ENCODE data around the gene SLC34A1. TPM values are rescaled to one million over a fixed set of nuclear protein-coding genes. Genes with fewer than 3 reads are reported as not detected.

SLC34A1 gene
- total and polyA plus RNA-seq, 2 donors (not counting 1 experiment from before 2014, with no cell fraction given): 0.06 TPM; not detected in 1

DNA sequence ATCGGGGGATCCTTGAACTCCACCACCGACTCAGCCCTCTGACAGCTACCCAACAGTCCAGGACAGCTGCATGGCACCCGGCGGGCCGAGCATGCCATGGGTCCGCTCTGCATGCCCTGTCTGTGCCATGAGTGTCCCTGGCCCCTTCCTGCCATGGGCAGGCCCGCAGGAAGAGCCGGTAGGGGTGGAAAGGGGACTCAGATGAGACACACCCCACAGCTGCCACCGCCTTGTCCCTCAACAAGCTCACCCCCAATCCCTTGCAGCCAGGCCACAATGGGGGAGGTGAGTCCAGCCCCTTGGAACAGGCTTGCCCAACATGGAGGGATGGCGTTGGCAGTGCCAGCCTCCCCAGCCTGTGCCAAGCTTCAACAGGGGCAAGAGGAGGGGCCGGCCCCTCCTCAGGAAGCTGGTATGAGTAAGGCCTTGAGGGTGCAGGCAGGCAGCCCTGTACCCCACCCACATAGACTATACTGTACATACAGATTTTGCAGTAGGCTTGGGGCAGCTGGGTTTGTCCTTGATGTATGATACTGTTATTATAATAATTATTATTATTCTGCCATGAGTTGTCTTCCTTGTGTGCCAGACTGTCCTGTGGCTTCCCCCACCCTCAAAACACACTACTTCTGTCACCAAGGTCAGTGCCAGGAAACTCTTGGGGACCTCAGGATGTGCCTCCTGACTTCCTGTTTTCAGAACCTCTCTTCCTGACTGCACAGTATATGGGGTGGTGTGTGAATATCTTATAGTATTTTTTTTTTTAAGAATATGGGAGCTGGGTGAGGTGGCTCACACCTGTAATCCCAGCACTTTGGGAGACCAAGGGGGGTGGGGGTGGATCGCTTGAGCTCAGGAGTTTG lies 12.0 kb upstream of the SLC34A1 start:
- Histone ChIP-seq H3K4me1 (ENCODE audit: control insufficient read depth in 2 of 2, insufficient read depth in 2 of 2, low read length in 2 of 2) (peaks cover 35 to 38% of the 10 kb centered on the region in 2 donors), H3K79me2 (ENCODE audit: control insufficient read depth, insufficient read depth, low read length) (no peaks in the 10 kb centered on the region), H3K9me3 (ENCODE audit: control extremely low read depth in 1 of 3, control insufficient read depth in 2 of 3, insufficient read depth in 1 of 3, low read length in 2 of 3) (no peaks in the 10 kb centered on the region), H4K20me1 (ENCODE audit: control insufficient read depth, insufficient read depth, low read length, poor library complexity, severe bottlenecking) (peaks cover 47% of the 10 kb centered on the region), H2AFZ (ENCODE audit: insufficient read depth, low read depth, low read length, poor library complexity, severe bottlenecking) (no peak overlapping the region), H3K27me3 (replicated peaks in 1 of 4; ENCODE audit: control extremely low read depth in 1 of 4, control insufficient read depth in 3 of 4, insufficient read depth in 4 of 4, low read length in 3 of 4) (no peaks in the 10 kb centered on the region), H3K36me3 (replicated peaks in 1 of 2; ENCODE audit: control extremely low read depth in 1 of 2, control insufficient read depth in 1 of 2, extremely low read depth in 1 of 2, insufficient read depth in 2 of 2, low read length in 1 of 2) (peaks cover 0 to 44% of the 10 kb centered on the region in 2 experiments), H3K27ac (ENCODE audit: low read length in 2 of 2) (peak overlapping the region; percentile 18 to 35), H3K4me2 (replicated peaks; ENCODE audit: low read depth, low read length, poor library complexity, severe bottlenecking) (peak overlapping the region; percentile 46), H3K4me3 (ENCODE audit: control extremely low read depth in 1 of 5, extremely low read depth in 1 of 5, insufficient read depth in 1 of 5, low read depth in 2 of 5, low read length in 4 of 5) (no peak overlapping the region), H3K9ac (ENCODE audit: low read length) (no peak overlapping the region)
- no peak for ATAC-seq (ENCODE audit: low read depth)
- POLR2A ChIA-PET: interaction anchor here (0.9 kb wide), 1 partner anchor 20 kb away, joined by 9 read pairs; no protein-coding TSS in a partner anchor
- WGBS (ENCODE audit: insufficient coverage): 98% methylated on average over 6 of the region's 12 CpGs
- Mint-ChIP-seq H3K27me3 (no peaks in the 10 kb centered on the region), H3K9me3 (ENCODE audit: insufficient read depth) (no peaks in the 10 kb centered on the region), H3K4me1 (peaks cover 40% of the 10 kb centered on the region), H3K4me3 (peak overlapping the region; percentile 64), H3K27ac (peak overlapping the region; percentile 81)
- no peak for DNase-seq
- TF ChIP-seq, protein P1, sequence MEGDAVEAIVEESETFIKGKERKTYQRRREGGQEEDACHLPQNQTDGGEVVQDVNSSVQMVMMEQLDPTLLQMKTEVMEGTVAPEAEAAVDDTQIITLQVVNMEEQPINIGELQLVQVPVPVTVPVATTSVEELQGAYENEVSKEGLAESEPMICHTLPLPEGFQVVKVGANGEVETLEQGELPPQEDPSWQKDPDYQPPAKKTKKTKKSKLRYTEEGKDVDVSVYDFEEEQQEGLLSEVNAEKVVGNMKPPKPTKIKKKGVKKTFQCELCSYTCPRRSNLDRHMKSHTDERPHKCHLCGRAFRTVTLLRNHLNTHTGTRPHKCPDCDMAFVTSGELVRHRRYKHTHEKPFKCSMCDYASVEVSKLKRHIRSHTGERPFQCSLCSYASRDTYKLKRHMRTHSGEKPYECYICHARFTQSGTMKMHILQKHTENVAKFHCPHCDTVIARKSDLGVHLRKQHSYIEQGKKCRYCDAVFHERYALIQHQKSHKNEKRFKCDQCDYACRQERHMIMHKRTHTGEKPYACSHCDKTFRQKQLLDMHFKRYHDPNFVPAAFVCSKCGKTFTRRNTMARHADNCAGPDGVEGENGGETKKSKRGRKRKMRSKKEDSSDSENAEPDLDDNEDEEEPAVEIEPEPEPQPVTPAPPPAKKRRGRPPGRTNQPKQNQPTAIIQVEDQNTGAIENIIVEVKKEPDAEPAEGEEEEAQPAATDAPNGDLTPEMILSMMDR (IDR thresholded peaks at IDR 0.05): no peak
- no peak for TF ChIP-seq EZH2 (IDR thresholded peaks at IDR 0.05; ENCODE audit: borderline replicate concordance, insufficient read depth, low read depth, low read length, poor library complexity, severe bottlenecking)
- CTCF ChIA-PET: interaction anchor here (0.9 to 5.5 kb wide), 10 partner anchors 10 to 128 kb away, joined by 3 to 60 read pairs (median 6); partner anchors contain the start of genes LMAN2 and RGS14
- intact Hi-C loops (cut with micrococcal nuclease): no loop called here

DNA sequence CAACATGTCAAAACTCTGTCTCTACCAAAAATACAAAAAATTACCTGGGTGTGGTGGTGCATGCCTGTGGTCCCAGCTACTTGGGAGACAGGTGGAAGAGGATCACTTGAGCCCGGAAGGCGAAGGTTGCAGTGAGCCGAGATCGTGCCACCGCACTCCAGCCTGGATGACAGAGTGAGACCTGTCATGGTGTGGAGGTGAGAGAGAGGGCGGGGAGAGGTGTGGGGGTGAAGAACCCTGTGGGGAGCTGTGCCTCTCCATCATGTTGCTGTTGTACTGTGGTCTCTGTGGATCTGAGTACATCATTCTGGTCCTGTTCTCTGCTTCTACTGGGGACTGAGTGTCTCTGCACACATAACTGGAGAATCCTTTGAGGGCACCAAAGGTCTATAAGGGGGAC lies 11.3 kb upstream of the SLC34A1 start:
- no peak overlapping the region for H3K4me3 Mint-ChIP-seq
- H3K9me3 Mint-ChIP-seq (ENCODE audit: insufficient read depth): no peaks in the 10 kb centered on the region
- H4K20me1 ChIP-seq (ENCODE audit: control insufficient read depth, insufficient read depth, low read length, poor library complexity, severe bottlenecking): peaks cover 40% of the 10 kb centered on the region
- TF ChIP-seq EZH2 (IDR thresholded peaks at IDR 0.05; ENCODE audit: borderline replicate concordance, insufficient read depth, low read depth, low read length, poor library complexity, severe bottlenecking): no peak
- TF ChIP-seq, protein P1 (IDR thresholded peaks at IDR 0.05): no peak
- ATAC-seq (ENCODE audit: low read depth) (no peak), DNase-seq (no peak)
- H3K9me3 ChIP-seq (ENCODE audit: control extremely low read depth in 1 of 3, control insufficient read depth in 2 of 3, insufficient read depth in 1 of 3, low read length in 2 of 3): no peaks in the 10 kb centered on the region
- 100% methylated on average over 5 of the region's 6 CpGs for WGBS (ENCODE audit: insufficient coverage)
- peaks cover 0 to 37% of the 10 kb centered on the region in 2 experiments for H3K36me3 ChIP-seq (replicated peaks in 1 of 2; ENCODE audit: control extremely low read depth in 1 of 2, control insufficient read depth in 1 of 2, extremely low read depth in 1 of 2, insufficient read depth in 2 of 2, low read length in 1 of 2)
- no peaks in the 10 kb centered on the region for H3K27me3 Mint-ChIP-seq
- H3K4me1 ChIP-seq (ENCODE audit: control insufficient read depth in 2 of 2, insufficient read depth in 2 of 2, low read length in 2 of 2): peaks cover 35 to 38% of the 10 kb centered on the region in 2 donors
- H3K27ac ChIP-seq (ENCODE audit: low read length in 2 of 2): peak overlapping the region in 1 of 2 donors; percentile 12
- H3K4me2 ChIP-seq (replicated peaks; ENCODE audit: low read depth, low read length, poor library complexity, severe bottlenecking): peak overlapping the region; percentile 46
- ChIA-PET CTCF (interaction anchor here (0.9 to 5.5 kb wide), 6 partner anchors 11 to 81 kb away, joined by 3 to 60 read pairs (median 20); partner anchors contain the start of genes LMAN2 and RGS14), POLR2A (interaction anchor here (0.5 kb wide), 1 partner anchor 68 kb away, joined by 3 read pairs; no protein-coding TSS in a partner anchor)
- no peak overlapping the region for H2AFZ ChIP-seq (ENCODE audit: insufficient read depth, low read depth, low read length, poor library complexity, severe bottlenecking)
- no peak overlapping the region for H3K9ac ChIP-seq (ENCODE audit: low read length)
- H3K4me3 ChIP-seq (ENCODE audit: control extremely low read depth in 1 of 5, extremely low read depth in 1 of 5, insufficient read depth in 1 of 5, low read depth in 2 of 5, low read length in 4 of 5): no peak overlapping the region
- H3K4me1 Mint-ChIP-seq: peaks cover 40% of the 10 kb centered on the region
- peak overlapping the region; percentile 21 for H3K27ac Mint-ChIP-seq
- intact Hi-C loops (cut with micrococcal nuclease): no loop called here
- H3K27me3 ChIP-seq (replicated peaks in 1 of 4; ENCODE audit: control extremely low read depth in 1 of 4, control insufficient read depth in 3 of 4, insufficient read depth in 4 of 4, low read length in 3 of 4): no peaks in the 10 kb centered on the region
- no peaks in the 10 kb centered on the region for H3K79me2 ChIP-seq (ENCODE audit: control insufficient read depth, insufficient read depth, low read length)
